NCI-H2107 treated with DMSO at 0.1 percent for 48 hours (cell line): ENCODE measurements around the gene RNF187.
A peak's percentile ranks its signal among the peaks of the same experiment; 100 is the strongest.
"Not testable (repeated sequence)": the region's sequence is repeated elsewhere in the genome, so short reads cannot be mapped to it uniquely, and the experiment has no call there.

Experiments used
- DNase-seq: peaks from one replicate; lab custom pipeline; 2025; ENCODE audit not compliant: unreplicated experiment; lab: John Stamatoyannopoulos, UW

Gene RNF187

GRCh38 chr1:228459091-228459993 is 27.8 kb upstream of the RNF187 start:
- peak; percentile 80 for DNase-seq

DNA sequence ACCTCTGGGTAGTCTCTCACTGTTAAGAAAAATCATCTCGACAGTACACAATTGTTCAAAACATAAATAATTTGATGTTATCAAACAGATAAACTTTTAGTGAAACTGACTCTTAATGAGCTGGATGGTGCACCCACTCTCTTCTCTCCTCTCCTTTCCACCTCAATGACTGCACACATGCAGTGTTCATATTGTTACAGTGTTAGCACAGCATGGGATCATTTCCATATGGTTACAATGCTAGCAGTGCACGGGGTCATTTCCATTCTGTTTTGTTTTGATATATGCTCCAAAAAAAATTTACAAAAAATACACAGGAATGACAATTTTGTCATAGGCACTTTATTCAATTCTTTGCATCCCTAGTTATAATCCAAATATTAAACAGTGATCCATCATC is 26.4 kb upstream of the RNF187 start:
- DNase-seq, result peak; percentile 31

DNA sequence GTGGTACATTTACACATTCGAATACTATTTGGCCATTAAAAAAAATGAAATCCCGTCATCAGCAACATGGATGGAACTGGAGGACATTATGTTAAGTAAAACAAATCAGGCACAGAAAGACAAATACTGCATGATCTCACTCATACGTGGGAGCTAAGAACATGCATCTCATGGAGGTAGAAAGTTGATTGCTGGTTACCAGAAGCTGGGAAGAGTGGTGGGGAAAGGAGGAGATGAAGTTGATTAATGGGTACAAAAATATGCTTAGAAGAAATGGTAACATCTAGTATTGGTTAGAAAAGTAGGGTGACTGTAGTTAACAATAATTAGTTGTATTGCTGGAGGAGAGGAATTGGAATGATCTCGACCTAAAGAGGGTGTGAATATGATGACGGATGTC is 24.6 kb upstream of the RNF187 start:
- DNase-seq, result no peak

DNA sequence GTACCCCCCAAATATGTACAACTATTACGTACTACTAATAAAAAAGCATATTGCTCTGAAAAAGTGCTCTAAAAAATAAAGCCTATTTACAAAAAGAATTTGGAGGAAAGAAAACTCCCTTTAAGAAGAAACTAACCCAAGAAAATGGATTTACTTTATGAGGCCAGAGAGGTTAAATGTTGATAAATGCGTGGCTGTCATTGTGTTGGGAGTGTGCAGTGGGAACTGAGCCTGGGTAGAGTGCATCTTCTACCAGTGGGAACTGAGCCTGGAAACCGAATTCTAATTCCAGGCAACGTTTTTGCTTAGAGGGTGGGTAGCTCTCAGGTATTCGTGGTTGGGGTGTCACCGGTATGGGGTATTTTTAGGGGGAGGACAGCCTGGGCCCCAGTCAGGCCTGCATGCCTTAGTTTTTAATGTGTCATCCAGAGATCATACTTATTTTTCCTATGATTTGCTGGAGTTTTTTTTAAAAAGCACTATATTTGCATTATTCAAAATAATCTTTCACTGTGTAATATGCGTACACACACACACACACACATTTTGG is 24.1 kb upstream of the RNF187 start:
- no peak for DNase-seq

- no peak for DNase-seq
Measured at GRCh38 chr1:228463559-228464455, 23.4 kb upstream of the RNF187 start.

DNA sequence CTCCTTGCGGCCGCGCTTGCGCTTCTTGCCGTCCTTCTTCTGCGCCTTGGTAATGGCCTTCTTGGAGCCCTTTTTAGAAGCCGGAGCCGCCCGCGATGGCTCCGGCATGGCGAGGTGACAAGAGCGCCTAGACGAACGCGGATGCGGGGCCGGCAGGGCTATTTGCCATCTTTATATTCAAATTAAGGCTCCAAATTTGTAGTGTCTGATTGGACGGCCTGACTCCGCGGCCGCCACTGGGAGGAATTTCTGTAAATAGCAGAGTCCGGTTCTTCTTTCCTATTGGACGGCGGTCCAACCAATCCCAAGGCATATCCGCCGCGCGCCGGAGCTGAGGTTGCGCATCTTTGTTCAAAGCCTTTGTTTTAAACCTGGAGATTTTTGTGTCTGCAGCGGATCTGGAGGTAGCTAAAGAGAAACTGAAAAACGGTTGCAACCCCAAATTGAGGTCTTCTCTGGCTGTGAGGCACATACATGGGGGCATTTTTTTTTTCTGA is 22.6 kb upstream of the RNF187 start:
- peak; percentile 76 for DNase-seq

DNA sequence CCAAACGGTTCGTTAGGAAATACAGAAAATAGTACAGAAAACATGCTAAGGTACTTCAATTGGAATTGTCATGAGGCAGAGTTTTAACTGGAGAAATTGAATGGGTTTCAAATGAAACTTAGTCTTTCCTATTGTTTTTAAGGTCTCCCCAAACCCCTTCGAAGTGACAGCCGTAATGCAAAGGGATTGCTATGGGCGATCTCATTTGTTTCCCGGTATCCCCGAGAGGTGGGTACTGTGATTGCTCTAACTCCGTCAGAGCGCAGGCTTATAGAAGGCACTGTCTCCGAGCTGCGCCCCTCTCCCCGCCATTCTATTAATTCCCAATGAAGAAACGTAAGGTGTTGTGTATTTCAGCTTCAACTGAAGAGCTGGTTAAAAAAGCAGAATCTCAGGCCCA is 22.0 kb upstream of the RNF187 start:
- no peak for DNase-seq

GRCh38 chr1:228465571-228466146 is 21.5 kb upstream of the RNF187 start:
- DNase-seq, result no peak

- DNase-seq, result not testable (repeated sequence)
Measured at GRCh38 chr1:228468188-228468587, 19.0 kb upstream of the RNF187 start.

DNA sequence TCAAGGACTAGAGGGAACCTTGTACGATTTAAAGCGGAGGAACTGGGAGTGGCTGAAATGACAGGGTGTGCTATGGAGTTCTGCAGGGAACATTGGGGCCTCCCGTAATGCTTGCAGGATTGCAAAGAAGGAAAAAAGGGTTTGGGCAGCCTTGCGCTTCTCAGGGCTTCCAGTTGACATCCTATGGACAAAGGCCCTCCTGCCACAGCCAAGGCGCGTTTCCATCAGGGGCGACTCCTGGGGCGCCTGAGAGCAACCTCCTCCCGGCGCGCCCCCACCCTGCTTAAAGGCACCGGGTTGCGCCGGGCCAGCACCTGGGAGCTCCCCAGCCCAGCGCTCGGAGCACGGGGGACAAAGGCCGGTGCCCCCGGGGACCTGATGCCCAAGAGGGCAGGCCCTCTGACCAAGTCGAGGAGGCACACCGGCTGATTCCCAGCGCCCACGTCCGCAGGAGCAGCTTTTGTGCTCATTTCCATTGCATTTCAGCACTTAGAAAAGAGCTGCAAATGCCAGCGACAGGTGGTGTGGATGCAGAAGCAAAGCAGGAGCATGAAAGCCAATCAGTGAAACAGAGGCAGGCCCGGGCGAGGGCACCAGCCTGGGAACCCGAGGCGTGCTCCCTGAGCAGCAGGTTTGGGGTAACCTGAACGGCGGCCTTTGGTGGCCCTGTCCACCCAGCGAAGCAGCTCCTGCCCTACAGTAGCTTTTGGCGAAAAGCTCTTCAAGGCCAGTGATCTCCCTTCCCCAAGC is 17.6 kb upstream of the RNF187 start:
- DNase-seq, result no peak

GRCh38 chr1:228471154-228471761 is 15.9 kb upstream of the RNF187 start:
- no peak for DNase-seq

DNA sequence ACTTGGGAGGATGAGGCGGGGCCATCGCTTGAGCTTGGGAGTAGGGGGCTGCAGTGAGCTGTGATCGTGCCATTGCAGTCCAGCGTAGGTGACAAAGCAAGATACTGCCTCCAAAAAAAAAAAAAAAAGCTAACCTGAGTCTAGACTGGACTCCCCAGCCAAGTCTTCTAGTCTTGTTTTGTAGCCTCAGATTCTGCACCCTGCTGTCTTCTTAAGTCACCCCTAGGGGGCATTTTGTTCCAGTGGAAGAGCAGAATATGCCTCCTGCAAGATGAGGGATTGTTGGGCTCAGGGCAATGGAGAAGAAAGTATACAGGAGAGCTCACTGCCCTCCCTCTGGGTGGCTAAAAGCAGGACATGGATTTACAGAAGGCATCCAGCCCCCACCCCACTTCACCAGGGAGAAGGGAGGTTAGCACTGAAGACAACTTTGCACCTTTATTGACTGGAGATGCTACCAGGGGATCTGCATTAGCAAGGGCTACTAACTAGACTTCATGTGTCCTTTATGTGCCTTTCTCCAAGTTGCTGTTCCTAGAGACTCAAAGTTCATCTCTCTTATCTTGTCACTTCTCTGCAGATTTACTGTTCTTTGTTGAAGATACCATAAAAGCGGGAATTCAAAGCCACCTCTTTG is 15.3 kb upstream of the RNF187 start:
- peak; percentile 31 for DNase-seq

- DNase-seq, result no peak
Measured at GRCh38 chr1:228472655-228473054, 14.5 kb upstream of the RNF187 start.

DNA sequence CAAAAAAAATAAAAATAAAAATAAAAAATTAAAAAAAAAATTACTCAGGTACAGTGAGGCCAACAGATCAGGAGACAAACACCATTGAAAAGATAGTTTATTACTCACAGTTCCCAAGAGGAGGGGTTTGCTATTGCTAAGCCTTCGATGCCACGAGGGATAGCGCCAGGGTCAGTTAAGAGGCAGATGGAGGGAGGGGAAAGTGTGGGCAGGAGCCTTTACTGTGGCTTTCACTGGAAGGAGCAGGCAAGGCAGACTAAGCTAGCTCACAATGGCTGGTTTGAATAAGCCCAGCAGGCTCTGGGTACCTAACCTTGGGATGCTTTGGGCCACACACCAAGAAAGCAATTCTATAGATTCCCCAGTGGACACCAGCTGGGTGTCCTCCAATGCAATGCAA is 12.7 kb upstream of the RNF187 start:
- no peak for DNase-seq

- DNase-seq, result no peak
Measured at GRCh38 chr1:228475812-228476211, 11.4 kb upstream of the RNF187 start.

DNA sequence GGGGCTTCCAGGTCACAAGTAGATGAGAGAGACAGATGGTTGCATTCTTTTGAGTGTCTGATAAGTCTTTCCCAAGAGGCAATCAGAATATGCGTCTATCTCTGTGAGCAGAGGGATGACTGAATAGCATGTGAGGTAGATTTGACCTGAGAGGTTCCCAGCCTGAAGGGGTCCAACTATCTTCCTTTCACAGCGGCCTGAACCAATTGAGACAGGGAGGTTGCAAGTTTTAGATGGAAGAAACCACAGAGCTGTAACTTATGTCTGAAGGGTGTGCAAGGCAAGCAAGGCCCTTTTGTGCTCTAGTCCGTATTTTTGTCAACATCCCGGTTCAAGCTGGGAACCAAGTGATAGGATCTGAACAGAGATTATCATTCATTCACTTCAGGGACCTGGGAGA is 9.9 kb upstream of the RNF187 start:
- DNase-seq, result no peak

DNA sequence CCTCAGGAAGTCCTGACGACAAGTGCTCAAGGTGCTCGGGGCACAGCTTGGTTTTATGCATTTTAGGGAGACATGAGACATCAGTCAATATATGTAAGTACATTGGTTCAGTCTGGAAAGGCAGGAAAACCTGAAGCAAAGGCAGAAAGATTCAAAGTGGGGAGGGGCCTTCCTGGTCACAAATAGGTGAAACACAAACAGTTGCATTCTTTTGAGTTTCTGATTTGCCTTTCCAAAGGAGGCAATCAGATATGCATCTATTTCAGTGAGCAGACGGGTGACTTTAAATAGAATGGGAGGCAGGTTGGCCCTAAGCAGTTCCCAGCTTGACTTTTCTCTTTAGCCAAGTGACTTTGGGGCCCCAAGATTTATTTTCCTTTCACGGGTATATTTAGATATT is 8.9 kb upstream of the RNF187 start:
- no peak for DNase-seq

DNA sequence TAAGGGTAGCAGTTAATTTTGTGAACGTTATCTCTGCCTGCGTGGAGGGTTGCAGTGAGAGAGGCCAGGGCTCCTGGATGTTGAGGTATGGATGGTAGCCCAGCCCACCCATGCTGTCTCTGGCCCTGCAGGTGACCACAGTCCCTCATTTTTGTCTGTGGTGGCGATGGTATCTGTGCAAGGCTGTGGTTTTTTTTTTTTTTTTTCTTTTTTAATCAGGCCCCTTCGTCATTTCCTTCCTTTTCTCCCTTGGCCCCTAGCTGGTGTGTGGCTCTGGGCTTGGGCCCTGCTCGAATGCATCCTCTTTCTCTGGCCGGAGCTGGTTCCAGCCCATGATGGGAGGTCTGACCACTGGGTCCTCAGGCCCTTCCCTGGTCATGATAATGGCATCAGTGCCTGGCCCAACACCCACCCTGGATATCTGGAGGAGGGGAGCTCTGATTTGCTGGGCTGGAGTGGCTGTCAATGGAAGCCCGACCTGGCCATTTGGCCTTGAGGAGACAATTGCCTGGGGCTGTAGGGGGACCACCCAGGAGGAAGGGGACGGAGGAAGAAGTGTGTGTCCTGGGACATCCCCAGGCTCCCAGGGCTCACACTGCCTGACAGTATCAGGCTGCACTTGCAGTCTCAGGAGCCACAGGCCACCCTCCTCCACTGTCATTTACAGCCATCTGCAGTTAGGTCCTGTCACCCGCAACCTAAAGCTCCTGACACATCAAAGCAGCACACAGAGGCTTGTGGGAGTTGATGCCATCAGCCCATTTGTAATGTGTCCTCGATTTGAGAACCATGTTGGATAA is 8.1 kb upstream of the RNF187 start:
- no peak for DNase-seq

DNA sequence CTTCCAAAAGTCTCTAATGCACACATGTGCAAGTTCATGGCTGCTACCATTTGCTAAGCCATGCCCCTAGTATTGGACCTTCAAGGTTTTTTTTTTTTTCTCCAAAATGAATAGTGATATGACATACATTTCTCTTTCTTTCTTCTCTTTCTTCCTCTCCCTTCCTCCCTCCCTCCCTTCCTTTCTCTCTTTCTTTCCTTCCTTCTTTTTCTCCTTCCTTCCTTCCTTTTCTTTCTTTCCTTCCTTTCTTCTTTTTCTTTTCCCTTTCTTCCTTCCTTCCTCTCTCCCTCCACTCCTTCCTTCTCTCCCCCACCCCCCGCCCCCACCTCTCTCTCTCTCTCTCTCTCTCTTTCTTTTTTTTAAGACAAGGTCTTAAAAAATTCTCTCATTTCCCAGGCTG is 3.4 kb upstream of the RNF187 start:
- no peak for DNase-seq
